HPDE6-E6E7 (cell line): ENCODE data around the gene RAB3GAP1.
"Not testable (repeated sequence)": the region's sequence is repeated elsewhere in the genome, so short reads cannot be mapped to it uniquely, and the experiment has no call there.

Experiments
- DNase-seq: peaks from one replicate; pipeline ENCODE4 v3.0.0; 2011; ENCODE audit warnings: missing footprints; ENCODE audit errors: extremely low spot score

RAB3GAP1 gene

DNA sequence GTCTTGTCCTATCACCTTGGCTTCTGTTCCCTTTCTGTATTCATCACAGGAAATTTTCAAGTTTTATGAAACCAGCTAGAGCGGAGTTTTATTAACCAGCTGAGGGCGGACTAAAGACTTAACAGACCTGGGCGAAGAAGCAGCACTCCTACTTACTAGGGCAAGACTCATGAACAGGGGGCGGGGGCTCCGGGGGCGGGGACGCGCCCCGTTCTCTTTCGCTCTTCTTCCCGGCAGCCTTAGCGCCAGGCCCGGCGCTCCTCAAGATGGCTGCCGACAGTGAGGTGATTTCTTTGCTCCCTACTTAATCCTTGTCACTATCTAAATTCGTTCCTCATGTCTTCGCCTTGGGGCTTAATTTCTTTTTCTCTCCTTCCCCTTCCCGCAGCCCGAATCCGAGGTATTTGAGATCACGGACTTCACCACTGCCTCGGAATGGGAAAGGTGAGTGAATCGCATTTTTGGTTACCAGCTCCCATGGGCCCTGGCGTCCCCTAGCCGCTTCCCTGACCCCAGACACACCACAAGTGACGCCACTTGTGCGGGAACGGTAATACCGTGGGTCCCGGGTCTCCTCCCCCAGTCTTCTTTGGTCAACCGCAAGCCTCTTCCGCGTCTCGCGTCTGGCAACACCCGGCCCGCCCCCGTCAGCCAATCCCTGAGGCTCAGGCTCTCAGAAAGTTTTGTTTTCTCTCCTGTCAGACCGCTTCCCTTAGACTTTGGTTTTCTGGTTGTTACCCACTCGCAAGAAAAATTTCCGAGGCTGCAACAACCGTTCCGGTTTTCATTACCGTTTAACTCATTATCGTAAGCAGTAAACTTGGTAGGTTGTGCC is at the start of gene RAB3GAP1:
Gene RAB3GAP1, plus strand, starts transcription at position 251 of the 835 bp plus-strand sequence. Its CDS starts 16 bp downstream, at position 267.
- peak; percentile 89 for DNase-seq

DNA sequence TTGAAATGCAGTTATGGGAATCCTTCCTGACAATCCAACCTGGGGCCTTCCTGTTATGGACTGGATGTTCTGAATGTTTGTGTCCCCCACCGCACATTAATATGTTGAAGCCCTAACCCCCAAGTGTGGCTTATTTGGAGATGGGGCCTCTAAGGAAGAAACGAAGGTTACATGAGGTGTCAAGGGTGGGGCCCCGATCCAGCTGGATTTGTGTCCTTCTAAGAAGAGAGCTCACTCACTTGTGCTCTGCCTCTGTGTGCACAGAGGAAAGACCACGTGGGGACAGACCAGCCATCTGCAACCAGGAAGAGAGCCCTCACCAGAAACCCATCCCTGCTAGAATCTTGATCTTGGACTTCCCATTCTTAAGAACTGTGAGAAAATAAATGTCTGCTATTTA is 49.3 kb upstream of the RAB3GAP1 start:
- DNase-seq, result no peak

DNA sequence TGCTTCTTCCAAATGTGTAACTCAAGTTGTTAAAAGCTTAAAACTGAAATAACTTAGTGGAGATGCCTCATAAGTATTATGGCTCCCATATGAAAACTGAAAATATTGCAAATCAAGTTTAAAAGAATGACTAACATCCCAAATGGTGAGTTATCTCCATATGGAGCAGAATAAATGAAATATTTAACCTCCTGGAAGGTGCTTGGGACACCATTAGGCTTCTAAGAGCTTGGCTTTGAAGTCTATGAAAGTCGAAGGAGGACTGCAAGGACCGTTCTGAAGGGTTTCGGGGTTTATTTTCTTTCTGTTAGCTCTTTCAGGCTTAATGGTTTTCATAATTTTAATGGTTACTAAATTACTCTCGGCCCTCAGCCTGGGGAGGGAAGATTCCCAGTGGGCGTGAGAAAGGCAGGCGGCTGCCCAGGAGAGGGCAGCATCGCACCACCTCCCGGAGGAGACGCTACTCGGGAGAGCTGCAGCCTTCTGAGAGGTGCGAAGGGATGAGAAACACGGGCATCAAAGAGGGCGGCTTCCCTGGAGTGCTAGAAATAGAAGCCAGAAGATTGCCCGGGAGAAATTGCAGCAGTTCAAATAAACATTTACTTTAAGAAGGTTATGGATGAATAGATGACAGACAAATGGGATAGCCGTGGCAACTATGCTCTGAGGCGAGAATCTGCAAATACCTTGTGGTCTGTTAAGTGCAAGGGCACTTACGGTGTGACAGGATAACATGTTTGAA is 47.9 kb upstream of the RAB3GAP1 start:
- peak; percentile 85 for DNase-seq

DNA sequence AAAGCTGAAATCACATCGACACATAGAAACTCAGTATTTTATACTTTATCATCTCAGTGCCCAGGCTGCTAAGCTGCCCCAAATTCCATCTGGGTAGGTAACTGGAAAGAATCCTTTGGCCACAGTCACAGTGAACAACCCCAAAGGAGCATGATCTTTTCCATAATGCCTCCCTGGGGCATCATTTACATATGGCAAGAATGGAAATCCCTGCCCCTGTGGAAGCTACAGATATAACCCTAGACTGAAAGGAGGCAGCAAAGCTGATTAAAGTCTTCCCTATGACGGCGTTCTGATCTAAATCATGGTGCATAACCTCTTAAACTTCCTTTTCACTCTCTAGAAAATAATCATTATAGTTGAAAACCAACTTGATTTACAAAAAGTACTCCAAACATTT is 46.3 kb upstream of the RAB3GAP1 start:
- no peak for DNase-seq

DNA sequence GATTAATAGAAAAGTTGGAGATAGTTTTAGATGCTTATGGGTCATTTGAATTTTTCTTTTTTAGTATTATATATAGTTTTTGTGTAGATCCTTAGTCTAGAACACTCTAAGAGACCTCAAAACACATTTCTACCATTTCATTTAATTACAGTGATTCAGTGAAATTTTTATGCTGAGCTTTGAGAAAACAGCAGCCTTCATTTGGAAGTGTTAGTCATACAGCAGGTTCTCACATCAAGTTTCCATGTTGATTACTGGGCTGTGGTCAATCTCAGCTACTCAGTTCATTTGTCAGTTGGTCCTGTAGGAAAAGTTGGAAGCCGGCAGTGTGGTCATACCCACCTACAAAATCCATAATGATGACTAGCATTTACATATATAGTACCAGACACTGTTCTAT is 42.8 kb upstream of the RAB3GAP1 start:
- no peak for DNase-seq

DNA sequence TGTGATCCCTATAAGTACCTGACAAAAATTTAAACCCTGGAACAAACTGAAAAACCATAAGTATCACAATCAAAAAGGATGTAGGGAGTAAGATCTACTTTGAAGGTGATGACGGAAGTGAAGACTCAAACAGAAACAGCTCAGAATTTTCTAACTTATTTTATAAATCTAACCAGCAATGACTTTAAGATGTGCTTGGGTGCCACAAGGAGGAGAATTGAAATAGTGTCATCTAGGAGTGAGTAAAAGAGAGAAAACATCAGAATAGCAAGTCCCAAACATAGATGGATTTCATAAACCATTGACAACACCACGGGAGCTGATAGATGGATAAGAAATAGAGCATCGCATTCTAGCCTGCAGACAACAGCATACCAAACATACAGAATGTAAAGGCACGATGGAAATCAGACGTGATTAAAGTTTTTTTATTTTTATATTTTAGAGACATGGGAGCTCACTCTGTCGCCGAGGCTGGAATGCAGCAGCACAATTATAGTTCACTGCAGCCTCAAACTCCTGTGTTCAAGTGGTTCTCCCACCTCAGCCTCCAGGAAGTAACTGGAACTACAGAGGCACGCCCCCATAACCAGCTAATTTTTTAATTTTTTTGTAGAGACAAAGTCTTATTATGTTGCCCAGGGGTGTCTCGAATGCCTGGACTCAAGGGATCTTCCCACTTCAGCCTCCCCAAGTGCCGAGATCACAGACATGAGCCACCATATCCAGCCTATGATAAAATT is 41.7 kb upstream of the RAB3GAP1 start:
- no peak for DNase-seq

DNA sequence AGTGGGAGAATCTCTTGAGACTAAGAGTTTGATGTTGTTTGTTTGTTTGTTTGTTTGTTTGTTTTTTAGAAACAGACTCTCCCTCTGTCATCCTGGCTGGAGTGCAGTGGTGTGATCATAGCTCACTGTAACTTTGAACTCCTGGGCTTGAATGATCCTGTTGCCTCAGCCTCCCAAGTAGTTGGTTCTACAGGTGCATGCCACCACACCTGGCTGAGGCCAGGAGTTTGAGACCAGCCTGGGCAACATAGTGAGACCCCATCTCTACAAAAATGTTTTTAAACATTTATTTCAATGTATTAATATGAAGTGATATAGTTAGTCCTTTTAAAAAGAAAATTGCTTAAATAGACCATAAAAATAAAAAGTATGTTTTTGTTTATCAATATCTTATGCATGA is 40.5 kb upstream of the RAB3GAP1 start:
- no peak for DNase-seq

DNA sequence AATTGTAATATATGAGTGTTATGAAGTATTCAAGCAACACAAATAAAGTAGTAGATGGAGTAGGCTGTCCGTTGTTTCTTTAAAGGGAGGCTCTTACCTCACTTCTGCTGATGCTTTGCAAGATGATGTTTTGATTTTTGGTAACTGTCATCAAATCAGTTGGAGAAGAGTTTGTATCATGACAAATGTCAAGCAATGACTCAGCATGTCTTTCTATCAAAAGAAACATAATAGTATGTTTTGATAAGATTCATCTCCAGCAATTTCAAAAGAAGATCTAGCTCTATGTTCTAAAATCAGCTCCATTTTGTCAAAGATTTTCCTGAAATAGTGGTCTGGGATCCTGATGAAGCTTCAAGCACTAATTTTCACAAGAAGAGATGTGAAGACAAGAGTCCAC is 30.5 kb upstream of the RAB3GAP1 start:
- DNase-seq, result no peak

DNA sequence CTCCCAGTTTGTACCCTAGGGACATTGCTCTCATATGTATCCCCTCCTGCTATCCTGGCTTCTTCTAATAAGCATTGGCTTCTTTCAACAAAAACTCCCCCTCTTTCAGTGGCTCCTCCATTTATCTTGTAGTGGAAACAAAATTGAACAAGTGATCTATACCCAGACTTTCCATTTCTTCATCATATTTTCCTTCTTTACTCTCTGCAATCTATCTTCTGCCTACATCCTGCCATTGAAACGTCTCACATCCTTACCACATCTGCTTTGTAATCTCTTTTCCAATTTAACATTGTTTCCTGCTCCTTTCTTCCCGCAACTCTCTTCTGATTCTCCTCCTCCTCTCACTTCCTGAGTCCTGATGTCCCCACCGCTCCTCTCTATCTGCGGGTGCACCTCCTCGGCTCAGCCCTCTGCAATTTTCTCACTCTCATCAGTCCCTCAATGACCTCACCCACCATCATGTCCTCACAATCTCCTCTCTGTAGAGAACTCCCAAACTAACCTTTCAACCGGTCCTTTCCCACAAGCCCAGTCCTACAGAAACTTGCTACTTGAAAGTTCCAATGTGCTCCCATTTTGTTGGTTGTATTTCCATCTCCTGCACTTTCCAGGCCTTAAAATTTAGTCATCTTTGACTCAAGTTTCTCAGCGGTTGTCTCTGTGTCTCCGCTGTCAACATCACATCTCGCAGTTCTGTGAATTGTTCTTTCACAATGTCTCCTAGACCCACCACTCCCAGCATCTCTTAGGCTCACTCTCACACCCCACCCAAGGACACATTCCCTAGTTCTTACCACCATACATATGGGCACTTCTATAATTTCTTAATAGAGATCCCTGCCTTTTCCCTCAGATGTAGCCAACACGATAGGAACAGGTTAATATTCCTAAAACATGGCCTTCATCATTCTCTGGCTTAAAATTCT is 28.9 kb upstream of the RAB3GAP1 start:
- no peak for DNase-seq

DNA sequence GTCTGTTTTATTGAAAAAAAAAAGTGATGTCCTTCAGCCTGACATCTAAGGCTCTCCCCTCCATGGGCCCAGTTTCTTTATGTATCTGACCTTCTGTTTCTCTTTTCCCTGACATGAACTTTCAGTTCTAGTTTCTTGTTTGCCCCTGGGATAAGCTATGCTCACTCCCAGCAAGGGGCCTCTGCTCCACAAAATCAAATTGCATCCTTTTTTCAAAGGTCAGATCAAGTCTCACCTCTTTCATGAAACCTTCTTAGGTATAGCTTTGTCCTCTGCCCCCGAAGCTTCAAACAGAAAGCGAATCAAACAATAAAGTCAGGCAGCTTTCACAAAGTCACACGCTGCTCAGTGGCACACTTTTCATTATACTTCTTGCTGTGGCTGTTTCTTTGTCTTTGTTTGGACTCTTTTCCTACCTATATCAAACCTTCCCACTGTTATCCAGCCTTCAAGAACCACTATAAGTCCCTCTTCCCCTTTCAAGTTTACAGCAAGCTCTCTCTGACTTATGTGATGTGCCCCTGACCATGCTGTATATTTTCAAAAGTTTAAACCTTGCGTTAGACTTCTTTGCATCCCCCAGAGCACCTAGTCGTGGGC is 28.1 kb upstream of the RAB3GAP1 start:
- no peak for DNase-seq

DNA sequence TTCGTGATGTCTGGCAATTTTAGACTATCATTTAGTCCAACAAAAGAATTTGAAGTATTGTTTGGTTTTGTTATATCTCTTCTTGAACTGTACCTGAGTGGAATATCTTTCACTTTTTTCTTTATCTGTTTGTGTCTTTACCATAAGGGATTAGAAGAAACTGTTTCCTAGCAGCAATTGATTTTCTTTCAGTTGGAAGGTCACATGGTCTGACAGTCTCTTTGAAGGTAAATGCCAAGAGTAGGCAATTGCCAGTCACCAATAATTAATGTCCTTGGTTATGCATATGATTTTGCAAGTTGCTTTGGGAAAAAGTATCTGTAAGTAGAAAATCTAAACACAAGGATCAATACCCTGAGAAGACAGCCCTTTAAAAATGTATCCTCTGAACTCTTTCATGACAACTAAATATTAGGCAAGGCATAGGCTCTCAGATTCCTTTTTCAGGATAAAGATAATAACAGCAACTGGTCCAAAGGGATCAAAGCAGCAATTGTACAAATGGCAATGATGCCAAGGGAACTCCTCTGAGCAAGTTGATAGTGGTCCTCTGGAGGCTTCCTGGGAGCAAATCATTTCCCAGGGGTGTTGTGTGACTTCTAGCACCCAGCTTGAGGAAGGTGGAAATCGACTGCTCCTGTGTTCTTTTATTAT is 22.5 kb upstream of the RAB3GAP1 start:
- no peak for DNase-seq

DNA sequence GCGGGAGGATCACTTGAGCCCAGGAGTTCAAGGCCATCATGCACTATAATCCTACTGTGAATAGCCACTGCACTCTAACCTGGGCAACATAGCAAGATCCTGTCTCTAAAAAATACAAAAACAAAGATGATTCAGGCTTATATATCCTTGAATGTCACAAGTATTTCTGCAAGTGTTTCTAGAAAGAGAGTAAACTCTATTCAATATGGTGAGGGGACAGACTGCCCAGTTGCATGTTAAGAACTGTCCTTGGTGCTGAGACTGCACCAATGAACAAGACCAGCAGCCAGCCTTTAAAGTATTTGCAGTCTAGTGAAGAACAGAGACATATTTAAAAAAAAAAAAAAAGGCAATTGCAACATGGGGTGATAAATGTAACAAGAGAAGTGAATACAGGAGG is 21.3 kb upstream of the RAB3GAP1 start:
- no peak for DNase-seq

DNA sequence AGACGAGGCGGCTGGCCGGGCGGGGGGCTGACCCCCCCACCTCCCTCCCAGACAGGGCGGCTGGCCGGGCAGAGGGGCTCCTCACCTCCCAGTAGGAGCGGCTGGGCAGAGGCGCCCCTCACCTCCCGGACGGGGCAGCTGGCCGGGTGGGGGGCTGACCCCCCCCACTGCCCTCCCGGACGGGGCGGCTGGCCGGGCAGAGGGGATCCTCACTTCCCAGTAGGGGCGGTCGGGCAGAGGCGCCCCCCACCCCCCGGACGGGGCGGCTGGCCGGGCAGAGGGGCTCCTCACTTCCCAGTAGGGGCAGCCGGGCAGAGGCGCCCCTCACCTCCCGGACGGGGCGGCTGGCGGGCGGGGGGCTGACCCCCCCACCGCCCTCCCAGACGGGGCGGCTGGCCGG is 18.9 kb upstream of the RAB3GAP1 start:
- DNase-seq, result not testable (repeated sequence)

DNA sequence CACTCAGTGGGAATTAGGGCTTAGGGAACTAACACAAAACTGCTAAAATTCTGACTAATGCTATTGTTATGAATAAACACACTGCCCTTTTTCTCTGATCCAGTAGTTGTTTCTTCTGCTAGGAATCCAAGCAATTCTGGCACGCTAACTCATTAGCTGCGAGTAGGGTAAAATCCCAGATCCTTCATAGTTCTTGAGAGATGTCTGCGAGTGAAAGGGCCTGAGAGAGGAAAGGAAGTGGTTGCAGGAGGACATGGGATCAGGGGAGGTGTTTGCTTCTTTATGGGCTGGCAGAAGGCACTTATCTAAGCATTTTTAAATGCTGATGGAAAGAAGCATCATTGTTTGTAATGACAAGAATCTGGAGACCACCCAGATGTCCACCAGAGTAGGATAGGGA is 14.3 kb upstream of the RAB3GAP1 start:
- DNase-seq, result no peak

DNA sequence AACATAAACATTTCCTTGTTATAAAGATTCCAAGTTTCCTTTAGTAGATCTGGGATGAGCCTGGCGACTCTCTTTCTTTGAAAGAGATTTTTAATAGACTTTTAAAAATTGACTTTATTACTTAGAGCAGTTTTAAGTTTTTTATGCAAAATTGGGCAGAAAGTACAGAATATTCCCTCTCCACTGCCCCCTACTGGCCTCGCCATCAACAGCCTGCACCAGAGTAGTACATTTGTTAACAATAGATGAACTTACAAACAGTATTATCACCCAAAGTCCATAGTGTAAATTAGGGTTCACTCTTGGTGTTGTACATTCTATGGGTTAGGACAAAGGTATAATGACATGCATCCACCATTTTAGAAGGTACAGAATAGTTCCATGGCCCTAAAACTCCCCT is 8.7 kb upstream of the RAB3GAP1 start:
- DNase-seq, result no peak

DNA sequence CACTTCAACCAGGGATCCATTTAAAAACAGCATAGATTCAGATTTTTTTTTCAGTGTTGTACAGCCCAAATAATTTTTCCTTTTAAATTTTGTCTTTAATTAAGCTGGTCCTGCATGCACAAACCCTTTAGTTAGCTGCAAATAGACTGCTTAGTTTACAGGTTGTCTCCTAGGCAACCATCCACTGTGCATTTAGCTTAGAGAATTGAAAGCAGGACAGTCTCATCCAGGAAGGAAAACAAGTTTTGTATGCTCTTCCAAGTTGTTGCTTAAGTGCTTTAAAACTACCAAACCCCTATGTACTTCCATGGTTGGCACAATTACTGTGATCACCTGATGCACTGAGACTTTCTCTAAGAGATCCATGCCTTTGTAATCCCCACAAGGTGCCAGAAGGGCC is 4.8 kb upstream of the RAB3GAP1 start, which contains the start of gene MAP3K19:
Gene MAP3K19, minus strand, starts transcription at position 148 of the 400 bp plus-strand sequence. CDS start 22,800 bp downstream, outside the sequence.
- DNase-seq, result no peak

DNA sequence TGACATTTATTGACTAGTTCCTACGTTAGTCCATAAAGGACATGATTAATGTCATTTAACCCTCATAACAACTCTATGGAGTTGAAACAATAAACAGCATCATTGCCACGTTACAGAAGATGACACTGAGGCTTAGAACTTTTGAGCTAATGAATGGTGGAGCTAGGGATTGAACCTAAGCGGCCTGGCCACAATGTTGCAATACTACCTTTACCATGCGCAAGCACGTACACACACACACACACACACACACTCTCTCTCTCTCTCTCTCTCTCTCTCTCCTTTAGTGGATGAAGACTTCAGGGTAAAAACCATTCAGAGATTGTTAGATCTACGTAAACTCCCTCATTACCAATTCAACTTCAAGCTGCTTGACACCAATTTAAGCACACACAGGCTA is 4.0 kb upstream of the RAB3GAP1 start:
- no peak for DNase-seq

DNA sequence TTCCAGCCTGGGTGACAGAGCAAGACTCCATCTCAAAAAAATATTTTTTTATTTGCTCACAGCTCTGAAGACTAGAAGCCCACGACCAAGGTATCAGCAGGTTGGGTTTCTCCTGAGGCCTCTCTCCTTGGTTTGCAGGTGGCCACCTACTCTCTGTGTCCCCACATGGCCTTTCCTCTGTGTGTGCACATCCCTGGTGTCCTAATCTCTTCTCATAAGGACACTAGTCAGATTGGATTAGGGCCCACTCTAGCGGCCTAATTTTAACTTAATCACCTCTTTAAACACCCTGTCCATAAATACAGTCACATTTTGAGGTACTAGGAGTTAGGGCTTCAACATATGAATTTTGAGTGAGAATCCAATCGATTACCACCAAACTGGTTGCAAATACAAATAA is 2.0 kb upstream of the RAB3GAP1 start:
- DNase-seq, result no peak

DNA sequence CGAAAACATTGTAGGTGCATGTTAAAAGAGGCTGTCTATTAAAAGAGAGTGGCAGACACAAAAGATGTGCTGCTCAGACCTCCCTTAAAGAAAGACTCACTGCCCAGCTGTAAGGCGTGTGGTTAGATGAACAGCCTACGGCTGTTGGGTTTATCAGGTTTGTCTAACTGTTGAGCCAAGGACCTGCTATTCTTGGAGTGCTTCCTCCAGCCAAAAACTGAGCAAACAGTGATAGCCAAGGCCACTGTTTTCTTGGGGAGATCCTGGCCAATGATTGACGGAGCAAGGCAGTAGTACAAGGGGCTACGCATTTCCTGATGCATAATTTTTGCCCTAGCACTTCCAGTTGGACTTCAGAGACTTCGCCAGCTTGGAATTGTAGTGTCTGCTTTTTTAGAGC is 1.4 kb upstream of the RAB3GAP1 start:
- DNase-seq, result no peak

DNA sequence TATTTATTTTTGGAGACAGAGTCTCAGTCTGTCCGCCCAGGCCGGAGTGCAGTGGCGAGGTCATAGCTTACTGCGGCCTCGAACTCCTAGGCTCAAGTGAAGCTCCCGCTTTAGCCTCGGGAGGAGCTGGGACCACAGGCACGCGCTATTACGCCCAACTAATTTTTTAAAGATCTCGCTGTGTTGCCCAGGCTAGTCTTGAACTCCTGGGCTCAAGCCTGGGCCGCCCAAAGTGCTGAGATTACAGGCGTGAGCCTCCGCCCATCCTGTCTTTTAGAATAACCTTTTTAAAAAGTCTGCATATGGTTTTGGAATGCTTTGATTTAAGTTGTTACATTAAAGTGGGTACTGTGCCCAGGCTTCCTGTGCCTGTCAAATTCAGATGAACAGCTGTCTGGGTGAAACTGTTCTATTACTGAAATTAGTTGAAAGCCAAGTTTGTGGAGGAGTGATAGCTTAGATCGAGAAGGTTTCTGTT is 944 bp downstream of the RAB3GAP1 start:
- DNase-seq, result no peak
